IPS-20b (cell line): ENCODE measurements around the gene GMIP.
"Not testable (repeated sequence)": the region's sequence is repeated elsewhere in the genome, so short reads cannot be mapped to it uniquely, and the experiment has no call there.

Experiments used
- H3K27ac ChIP-seq: one replicate; pipeline ENCODE4 v1.5.1; 2013; ENCODE audit warnings: low read length
- H3K27me3 ChIP-seq: 2 replicates; pipeline ENCODE4 v1.6.1; 2013; ENCODE audit warnings: mild to moderate bottlenecking, low read length, inconsistent platforms; ENCODE audit not compliant: insufficient read depth
- H3K36me3 ChIP-seq: 2 replicates; pipeline ENCODE4 v1.6.1; 2013; ENCODE audit warnings: low read depth, mild to moderate bottlenecking, inconsistent platforms, low read length, moderate library complexity; ENCODE audit not compliant: insufficient read depth
- H3K4me1 ChIP-seq: 2 replicates; pipeline ENCODE4 v1.6.1; 2013; ENCODE audit warnings: mild to moderate bottlenecking, control low read depth, inconsistent platforms, low read length, moderate library complexity; ENCODE audit not compliant: insufficient read depth
- H3K4me3 ChIP-seq: 2 replicates; pipeline ENCODE4 v1.5.1; 2013; ENCODE audit warnings: mild to moderate bottlenecking, low read length, inconsistent platforms
- H3K9ac ChIP-seq: 2 replicates; pipeline ENCODE4 v1.6.1; 2013; ENCODE audit warnings: low read depth, mild to moderate bottlenecking, inconsistent platforms, low read length, moderate library complexity
- H3K9me3 ChIP-seq: 2 replicates; pipeline ENCODE4 v1.6.1; 2013; ENCODE audit warnings: mild to moderate bottlenecking, low read depth, low read length, inconsistent platforms; ENCODE audit not compliant: insufficient read depth

Gene GMIP

GRCh38 chr19:19643158-19644053 lies at the start of gene GMIP:
GMIP (minus strand) TSS chr19:19643657; CDS start chr19:19643529, 128 bp downstream.
- Histone ChIP-seq H3K27ac (no peak within 1 kb of the TSS), H3K9me3 (no peaks in the 10 kb centered on the region), H3K9ac (peak within 1 kb of the TSS; percentile 81), H3K4me1 (peaks cover 5% of the 10 kb centered on the region; the same call in 1 of the 2 replicates), H3K27me3 (peaks cover 5% of the 10 kb centered on the region; the same call in 1 of the 2 replicates), H3K36me3 (peaks cover 39% of the 10 kb centered on the region), H3K4me3 (peak within 1 kb of the TSS; percentile 94)

DNA sequence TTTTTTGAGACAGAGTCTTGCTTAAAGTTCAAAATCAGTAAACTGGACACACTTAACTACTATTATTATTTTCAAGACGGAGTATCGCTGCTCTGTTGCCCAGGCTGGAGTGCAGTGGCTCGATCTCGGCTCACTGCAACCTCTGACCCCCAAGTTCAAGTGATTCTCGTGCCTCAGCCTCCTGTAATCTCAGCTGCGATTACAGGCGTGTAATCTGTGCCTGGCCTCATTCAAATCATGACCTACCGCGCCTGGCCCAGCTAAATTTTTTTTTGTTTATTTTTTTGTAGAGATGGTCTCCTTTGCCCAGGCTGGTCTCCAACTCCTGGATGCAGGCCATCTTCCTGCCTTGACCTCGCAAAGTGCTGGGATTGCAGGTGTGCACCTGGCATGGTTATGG lies 48.2 kb upstream of the GMIP start:
- no peaks in the 10 kb centered on the region for H3K9me3 ChIP-seq
- no peaks in the 10 kb centered on the region for H3K27me3 ChIP-seq
- no peaks in the 10 kb centered on the region for H3K4me1 ChIP-seq
- no peaks in the 10 kb centered on the region for H3K36me3 ChIP-seq
- no peak overlapping the region for H3K27ac ChIP-seq
- H3K9ac ChIP-seq = no peak overlapping the region
- no peak overlapping the region for H3K4me3 ChIP-seq

GRCh38 chr19:19689023-19689422 lies 45.6 kb upstream of the GMIP start:
- H3K9ac ChIP-seq = not testable (repeated sequence)

DNA sequence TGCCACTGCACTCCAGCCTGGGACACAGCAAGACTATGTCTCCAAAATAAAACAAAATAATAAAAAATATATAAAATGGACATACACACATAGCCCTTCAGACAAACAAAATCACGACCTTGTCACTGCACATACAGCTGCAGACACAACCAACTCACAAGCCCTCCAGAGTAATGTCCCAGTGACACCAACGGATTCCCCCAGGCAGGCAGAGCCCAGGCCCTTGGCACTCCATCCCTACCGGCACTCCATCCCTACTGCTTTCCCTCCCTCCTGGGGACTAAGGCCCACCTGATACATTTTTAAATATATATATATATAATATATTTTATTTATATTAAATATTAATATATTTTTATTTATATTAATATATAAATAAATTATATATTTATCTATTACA lies 43.6 kb upstream of the GMIP start:
- no peak overlapping the region for H3K9ac ChIP-seq
- H3K4me3 ChIP-seq = no peak overlapping the region
- H3K27ac ChIP-seq = no peak overlapping the region
- H3K9me3 ChIP-seq = no peaks in the 10 kb centered on the region
- H3K27me3 ChIP-seq = no peaks in the 10 kb centered on the region
- H3K36me3 ChIP-seq = peaks cover 2% of the 10 kb centered on the region; the same call in 1 of the 2 replicates
- no peaks in the 10 kb centered on the region for H3K4me1 ChIP-seq

More at GRCh38 chr19:19689023-19689422, 45.6 kb upstream of the GMIP start:
- H3K9me3 ChIP-seq, H3K36me3 ChIP-seq, H3K27ac ChIP-seq, H3K27me3 ChIP-seq, H3K4me3 ChIP-seq, H3K4me1 ChIP-seq: not testable (repeated sequence)

DNA sequence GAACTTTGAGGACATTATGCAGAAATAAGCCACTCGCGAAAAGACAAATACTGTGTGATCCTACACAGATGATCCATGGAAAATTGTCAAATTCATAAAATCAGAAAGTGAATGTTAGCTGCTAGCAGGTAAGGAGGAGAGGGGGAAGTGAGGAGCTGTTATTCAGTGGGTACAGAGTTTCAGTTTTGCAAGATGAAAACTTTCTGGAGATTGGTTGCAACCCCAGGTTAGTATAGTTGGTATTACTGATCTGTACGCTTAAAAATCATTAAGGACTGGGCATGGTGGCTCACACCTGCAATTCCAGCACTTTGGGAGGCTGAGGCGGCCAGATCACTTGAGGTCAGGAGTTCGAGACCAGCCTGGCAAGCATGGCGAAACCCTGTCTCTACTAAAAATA lies 43.1 kb upstream of the GMIP start:
- H3K27ac ChIP-seq = no peak overlapping the region
- H3K9ac ChIP-seq = no peak overlapping the region
- H3K27me3 ChIP-seq = no peaks in the 10 kb centered on the region
- H3K4me3 ChIP-seq = no peak overlapping the region
- H3K36me3 ChIP-seq = peaks cover 6% of the 10 kb centered on the region; the same call in 1 of the 2 replicates
- no peaks in the 10 kb centered on the region for H3K4me1 ChIP-seq
- no peaks in the 10 kb centered on the region for H3K9me3 ChIP-seq

DNA sequence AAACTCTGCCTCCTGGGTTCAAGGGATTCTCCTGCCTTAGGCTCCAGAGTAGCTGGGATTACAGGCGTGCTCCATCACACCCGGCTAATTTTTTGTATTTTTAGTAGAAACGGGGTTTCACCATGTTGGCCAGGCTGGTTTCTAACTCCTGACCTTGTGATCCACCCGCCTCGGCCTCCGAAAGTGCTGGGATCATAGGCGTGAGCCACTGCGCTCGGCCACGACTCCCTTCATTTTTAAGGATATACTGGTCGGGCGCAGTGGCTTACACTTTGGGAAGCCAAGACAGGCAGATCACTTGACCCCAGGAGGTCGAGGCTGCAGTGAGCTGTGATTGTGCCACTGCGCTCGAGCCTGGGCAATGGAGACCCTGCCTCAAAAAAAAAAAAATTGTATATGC lies 42.7 kb upstream of the GMIP start:
- H3K27me3 ChIP-seq, H3K4me1 ChIP-seq, H3K27ac ChIP-seq, H3K9me3 ChIP-seq, H3K4me3 ChIP-seq, H3K9ac ChIP-seq: not testable (repeated sequence)
- peaks cover 10% of the 10 kb centered on the region for H3K36me3 ChIP-seq

DNA sequence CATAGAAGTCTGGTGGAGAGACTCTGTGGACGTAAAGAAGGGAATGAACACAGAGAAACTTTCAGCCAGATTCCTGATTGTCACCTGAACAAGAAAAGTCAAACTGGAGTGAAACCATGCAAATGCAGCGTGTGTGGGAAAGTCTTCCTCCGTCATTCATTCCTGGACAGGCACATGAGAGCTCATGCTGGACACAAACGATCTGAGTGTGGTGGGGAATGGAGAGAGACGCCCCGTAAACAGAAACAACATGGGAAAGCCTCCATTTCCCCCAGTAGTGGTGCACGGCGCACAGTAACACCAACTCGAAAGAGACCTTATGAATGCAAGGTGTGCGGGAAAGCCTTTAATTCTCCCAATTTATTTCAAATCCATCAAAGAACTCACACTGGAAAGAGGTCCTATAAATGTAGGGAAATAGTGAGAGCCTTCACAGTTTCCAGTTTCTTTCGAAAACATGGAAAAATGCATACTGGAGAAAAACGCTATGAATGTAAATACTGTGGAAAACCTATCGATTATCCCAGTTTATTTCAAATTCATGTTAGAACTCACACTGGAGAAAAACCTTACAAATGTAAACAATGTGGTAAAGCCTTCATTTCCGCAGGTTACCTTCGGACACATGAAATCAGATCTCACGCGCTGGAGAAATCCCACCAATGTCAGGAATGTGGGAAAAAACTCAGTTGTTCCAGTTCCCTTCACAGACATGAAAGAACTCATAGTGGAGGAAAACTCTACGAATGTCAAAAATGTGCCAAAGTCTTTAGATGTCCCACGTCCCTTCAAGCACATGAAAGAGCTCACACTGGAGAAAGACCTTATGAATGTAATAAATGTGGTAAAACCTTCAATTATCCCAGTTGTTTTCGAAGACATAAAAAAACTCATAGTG lies 36.0 kb upstream of the GMIP start:
- Histone ChIP-seq H3K27me3 (no peaks in the 10 kb centered on the region), H3K9ac (no peak overlapping the region), H3K27ac (no peak overlapping the region), H3K9me3 (peaks cover 5% of the 10 kb centered on the region), H3K4me1 (no peaks in the 10 kb centered on the region), H3K36me3 (peaks cover 66% of the 10 kb centered on the region), H3K4me3 (no peak overlapping the region)

DNA sequence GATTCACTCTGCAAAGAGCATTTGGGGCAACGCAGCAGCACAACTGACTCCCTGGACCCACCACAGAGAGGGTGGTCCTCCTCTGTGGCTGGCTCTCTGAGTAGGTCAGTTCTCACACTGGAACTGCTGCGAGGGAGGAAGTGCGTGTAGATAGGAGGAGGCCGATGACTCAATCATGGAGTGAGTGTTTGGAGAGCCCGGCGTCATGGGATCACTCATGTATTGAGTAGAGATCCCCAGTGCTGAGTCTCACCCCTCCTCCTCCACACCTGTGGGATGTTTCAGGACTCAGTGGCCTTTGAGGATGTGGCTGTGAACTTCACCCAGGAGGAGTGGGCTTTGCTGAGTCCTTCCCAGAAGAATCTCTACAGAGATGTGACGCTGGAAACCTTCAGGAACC lies 34.1 kb upstream of the GMIP start:
- no peaks in the 10 kb centered on the region for H3K27me3 ChIP-seq
- peaks cover 81% of the 10 kb centered on the region for H3K36me3 ChIP-seq
- H3K4me3 ChIP-seq = no peak overlapping the region
- no peaks in the 10 kb centered on the region for H3K4me1 ChIP-seq
- H3K27ac ChIP-seq = no peak overlapping the region
- H3K9ac ChIP-seq = no peak overlapping the region
- H3K9me3 ChIP-seq = peaks cover 5% of the 10 kb centered on the region

- Histone ChIP-seq H3K27me3 (no peaks in the 10 kb centered on the region), H3K36me3 (peaks cover 63% of the 10 kb centered on the region), H3K9ac (no peak overlapping the region), H3K27ac (no peak overlapping the region), H3K9me3 (no peaks in the 10 kb centered on the region; the same call in none of the 2 replicates), H3K4me1 (peaks cover 4% of the 10 kb centered on the region; the same call in 1 of the 2 replicates), H3K4me3 (no peak overlapping the region)
These were observed 30.9 kb upstream of the GMIP start for GRCh38 chr19:19674315-19674714.

- Histone ChIP-seq H3K9ac (no peak overlapping the region), H3K9me3 (no peaks in the 10 kb centered on the region; the same call in 1 of the 2 replicates), H3K4me3 (no peak overlapping the region), H3K4me1 (peaks cover 9% of the 10 kb centered on the region; the same call in 1 of the 2 replicates), H3K27ac (no peak overlapping the region), H3K36me3 (peaks cover 48% of the 10 kb centered on the region), H3K27me3 (no peaks in the 10 kb centered on the region)
These were observed 29.4 kb upstream of the GMIP start for GRCh38 chr19:19672816-19673215.

DNA sequence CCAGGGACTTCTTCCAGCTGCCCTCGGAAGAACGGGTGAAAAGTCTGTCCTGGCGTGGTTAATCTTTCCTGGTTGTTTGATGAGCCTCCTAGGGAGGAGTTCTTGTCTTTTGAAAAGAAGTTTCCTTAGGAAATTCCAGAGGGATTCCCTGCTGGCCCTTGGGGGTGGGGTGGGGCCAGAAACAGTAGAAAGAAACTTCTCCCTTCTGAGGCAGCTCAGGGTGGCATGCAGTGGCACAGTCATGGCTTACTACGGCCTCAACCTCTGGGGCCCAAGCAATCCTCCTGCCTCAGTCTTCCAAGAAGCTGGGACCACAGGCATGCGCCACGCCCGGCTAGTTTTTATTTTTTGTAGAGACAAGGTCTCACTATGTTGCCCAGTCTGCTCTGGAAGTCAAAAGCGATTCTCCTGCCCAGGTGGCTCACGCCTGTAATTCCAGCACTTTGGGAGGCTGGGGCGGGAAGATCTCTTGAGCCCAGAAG lies 26.7 kb upstream of the GMIP start:
- H3K4me1 ChIP-seq = peaks cover 9% of the 10 kb centered on the region; the same call in 1 of the 2 replicates
- H3K4me3 ChIP-seq = peak overlapping the region; percentile 85
- H3K36me3 ChIP-seq = peaks cover 23% of the 10 kb centered on the region
- peak overlapping the region; percentile 87 for H3K9ac ChIP-seq
- no peaks in the 10 kb centered on the region for H3K27me3 ChIP-seq
- H3K27ac ChIP-seq = no peak overlapping the region
- no peaks in the 10 kb centered on the region; the same call in 1 of the 2 replicates for H3K9me3 ChIP-seq
